ENCODE data around the gene CYSTM1. TPM values are rescaled to one million over a fixed set of nuclear protein-coding genes. Genes with fewer than 3 reads are reported as not detected.

Gene CYSTM1
- polyA plus RNA-seq, 2 donors = 6.7 to 13.4 TPM

- no peaks in the 10 kb centered on the region for H3K4me1 ChIP-seq (ENCODE audit: control insufficient read depth in 2 of 2, insufficient read depth in 2 of 2, low read length in 1 of 2)
- H3K9me3 ChIP-seq (ENCODE audit: control insufficient read depth in 2 of 2, insufficient read depth in 1 of 2, low read depth in 1 of 2, low read length in 1 of 2) = no peaks in the 10 kb centered on the region
- no peaks in the 10 kb centered on the region for H3K36me3 ChIP-seq (ENCODE audit: control insufficient read depth in 2 of 2, insufficient read depth in 2 of 2, low read length in 1 of 2)
- H3K27ac ChIP-seq (ENCODE audit: low read depth in 2 of 2, low read length in 1 of 2) = no peak overlapping the region
- H3K27me3 ChIP-seq (ENCODE audit: control insufficient read depth in 1 of 2, insufficient read depth in 2 of 2, low read length in 2 of 2) = no peaks in the 10 kb centered on the region
- 56 to 81% methylated on average over 3 of the region's 3 CpGs for whole genome bisulfite sequencing, 2 donors
- no peak overlapping the region for H3K4me3 ChIP-seq (ENCODE audit: low read depth in 1 of 2, low read length in 2 of 2)
Observed at GRCh38 chr5:140267201-140267540, 92.2 kb downstream of the CYSTM1 start.

DNA sequence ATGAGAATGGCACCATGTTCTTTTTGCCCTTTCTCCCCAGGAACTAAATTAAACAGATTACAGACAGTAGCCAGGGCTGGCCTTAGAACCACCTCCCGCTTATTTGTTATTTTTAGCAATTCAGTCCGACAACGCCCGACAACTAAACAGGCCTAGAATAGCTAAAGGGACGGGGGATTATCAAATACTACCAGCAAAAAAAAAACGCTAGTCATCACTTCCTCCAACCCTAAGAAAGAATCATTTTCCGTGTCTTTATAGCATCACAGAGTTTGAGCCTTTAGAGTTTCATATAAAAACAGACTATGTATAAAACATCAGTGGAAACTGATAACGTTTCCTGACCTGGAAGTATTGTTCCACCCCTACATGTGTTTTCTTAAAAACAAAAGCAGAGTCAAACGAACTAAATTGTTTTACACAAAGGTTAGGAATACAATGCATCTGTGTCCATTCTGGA is 92.6 kb downstream of the CYSTM1 start:
- whole genome bisulfite sequencing, 2 donors = 57 to 59% methylated on average over 9 of the region's 9 CpGs
- no peaks in the 10 kb centered on the region for H3K36me3 ChIP-seq (ENCODE audit: control insufficient read depth in 2 of 2, insufficient read depth in 2 of 2, low read length in 1 of 2)
- H3K9me3 ChIP-seq (ENCODE audit: control insufficient read depth in 2 of 2, insufficient read depth in 1 of 2, low read depth in 1 of 2, low read length in 1 of 2) = no peaks in the 10 kb centered on the region
- no peaks in the 10 kb centered on the region for H3K4me1 ChIP-seq (ENCODE audit: control insufficient read depth in 2 of 2, insufficient read depth in 2 of 2, low read length in 1 of 2)
- H3K27me3 ChIP-seq (ENCODE audit: control insufficient read depth in 1 of 2, insufficient read depth in 2 of 2, low read length in 2 of 2) = no peaks in the 10 kb centered on the region
- no peak overlapping the region for H3K4me3 ChIP-seq (ENCODE audit: low read depth in 1 of 2, low read length in 2 of 2)
- H3K27ac ChIP-seq (ENCODE audit: low read depth in 2 of 2, low read length in 1 of 2) = no peak overlapping the region

DNA sequence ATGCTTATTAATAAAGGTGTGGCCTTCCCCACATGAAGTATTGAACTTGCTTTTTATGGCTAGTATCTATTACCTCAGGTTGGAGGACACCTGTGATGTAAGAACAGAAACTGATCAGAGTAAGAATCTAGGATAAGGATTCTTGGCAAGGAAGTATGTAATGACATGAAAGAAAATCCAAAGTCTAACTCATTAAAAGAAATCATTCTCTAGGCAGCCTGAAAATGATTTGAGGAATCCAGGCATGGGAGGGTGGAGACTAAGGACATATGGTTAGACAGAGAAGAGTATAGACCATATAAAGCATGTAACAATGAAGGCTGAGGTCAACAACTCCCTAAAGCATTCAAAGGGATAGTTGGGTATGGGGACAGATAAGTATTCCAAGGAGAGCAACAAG is 95.0 kb downstream of the CYSTM1 start:
- no peak overlapping the region for H3K4me3 ChIP-seq (ENCODE audit: low read depth in 1 of 2, low read length in 2 of 2)
- no peaks in the 10 kb centered on the region for H3K27me3 ChIP-seq (ENCODE audit: control insufficient read depth in 1 of 2, insufficient read depth in 2 of 2, low read length in 2 of 2)
- H3K36me3 ChIP-seq (ENCODE audit: control insufficient read depth in 2 of 2, insufficient read depth in 2 of 2, low read length in 1 of 2) = no peaks in the 10 kb centered on the region
- no peaks in the 10 kb centered on the region for H3K9me3 ChIP-seq (ENCODE audit: control insufficient read depth in 2 of 2, insufficient read depth in 1 of 2, low read depth in 1 of 2, low read length in 1 of 2)
- no peak overlapping the region for H3K27ac ChIP-seq (ENCODE audit: low read depth in 2 of 2, low read length in 1 of 2)
- no peaks in the 10 kb centered on the region for H3K4me1 ChIP-seq (ENCODE audit: control insufficient read depth in 2 of 2, insufficient read depth in 2 of 2, low read length in 1 of 2)

- H3K9me3 ChIP-seq (ENCODE audit: control insufficient read depth in 2 of 2, insufficient read depth in 1 of 2, low read depth in 1 of 2, low read length in 1 of 2) = no peaks in the 10 kb centered on the region
- H3K4me3 ChIP-seq (ENCODE audit: low read depth in 1 of 2, low read length in 2 of 2) = no peak overlapping the region
- no peak overlapping the region for H3K27ac ChIP-seq (ENCODE audit: low read depth in 2 of 2, low read length in 1 of 2)
- WGBS, 2 donors = 77 to 81% methylated on average over 6 of the region's 6 CpGs
- no peaks in the 10 kb centered on the region for H3K4me1 ChIP-seq (ENCODE audit: control insufficient read depth in 2 of 2, insufficient read depth in 2 of 2, low read length in 1 of 2)
- H3K27me3 ChIP-seq (ENCODE audit: control insufficient read depth in 1 of 2, insufficient read depth in 2 of 2, low read length in 2 of 2) = no peaks in the 10 kb centered on the region
- no peaks in the 10 kb centered on the region for H3K36me3 ChIP-seq (ENCODE audit: control insufficient read depth in 2 of 2, insufficient read depth in 2 of 2, low read length in 1 of 2)
Observed at GRCh38 chr5:140273401-140273877, 98.5 kb downstream of the CYSTM1 start.

GRCh38 chr5:140275837-140276236 is 100.8 kb downstream of the CYSTM1 start:
- no peak overlapping the region for H3K4me3 ChIP-seq (ENCODE audit: low read depth in 1 of 2, low read length in 2 of 2)
- no peaks in the 10 kb centered on the region for H3K9me3 ChIP-seq (ENCODE audit: control insufficient read depth in 2 of 2, insufficient read depth in 1 of 2, low read depth in 1 of 2, low read length in 1 of 2)
- no peak overlapping the region for H3K27ac ChIP-seq (ENCODE audit: low read depth in 2 of 2, low read length in 1 of 2)
- no peaks in the 10 kb centered on the region for H3K36me3 ChIP-seq (ENCODE audit: control insufficient read depth in 2 of 2, insufficient read depth in 2 of 2, low read length in 1 of 2)
- no peaks in the 10 kb centered on the region for H3K27me3 ChIP-seq (ENCODE audit: control insufficient read depth in 1 of 2, insufficient read depth in 2 of 2, low read length in 2 of 2)
- H3K4me1 ChIP-seq (ENCODE audit: control insufficient read depth in 2 of 2, insufficient read depth in 2 of 2, low read length in 1 of 2) = no peaks in the 10 kb centered on the region

GRCh38 chr5:140282266-140282665 is 107.3 kb downstream of the CYSTM1 start:
- Histone ChIP-seq H3K4me3 (ENCODE audit: low read depth in 1 of 2, low read length in 2 of 2) (no peak overlapping the region), H3K27ac (ENCODE audit: low read depth in 2 of 2, low read length in 1 of 2) (no peak overlapping the region), H3K9me3 (ENCODE audit: control insufficient read depth in 2 of 2, insufficient read depth in 1 of 2, low read depth in 1 of 2, low read length in 1 of 2) (no peaks in the 10 kb centered on the region), H3K4me1 (ENCODE audit: control insufficient read depth in 2 of 2, insufficient read depth in 2 of 2, low read length in 1 of 2) (no peaks in the 10 kb centered on the region), H3K36me3 (ENCODE audit: control insufficient read depth in 2 of 2, insufficient read depth in 2 of 2, low read length in 1 of 2) (no peaks in the 10 kb centered on the region), H3K27me3 (ENCODE audit: control insufficient read depth in 1 of 2, insufficient read depth in 2 of 2, low read length in 2 of 2) (no peaks in the 10 kb centered on the region)
- 94 to 99% methylated on average over 2 of the region's 2 CpGs for WGBS, 2 donors

DNA sequence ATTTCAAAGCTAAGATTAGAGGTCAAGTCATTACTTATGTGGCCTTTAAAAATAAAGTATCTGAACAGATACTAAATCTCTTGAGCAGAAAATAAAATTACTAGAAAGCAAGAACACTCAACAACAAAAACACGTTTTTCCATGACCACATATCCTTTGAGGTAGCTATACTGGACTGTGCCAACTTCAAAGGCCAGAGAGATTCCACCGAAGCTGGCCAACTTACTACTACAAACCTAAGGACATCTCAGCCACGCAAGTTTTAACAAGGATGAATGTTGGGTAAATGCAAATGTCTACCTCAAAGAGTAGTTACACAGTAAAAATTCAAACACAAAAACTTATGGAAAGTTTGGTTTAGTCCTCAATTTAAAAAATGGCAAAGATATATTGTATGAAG is 109.0 kb downstream of the CYSTM1 start:
- WGBS, 2 donors = 86 to 88% methylated on average over 3 of the region's 3 CpGs
- H3K27me3 ChIP-seq (ENCODE audit: control insufficient read depth in 1 of 2, insufficient read depth in 2 of 2, low read length in 2 of 2) = no peaks in the 10 kb centered on the region
- H3K36me3 ChIP-seq (ENCODE audit: control insufficient read depth in 2 of 2, insufficient read depth in 2 of 2, low read length in 1 of 2) = no peaks in the 10 kb centered on the region
- H3K4me3 ChIP-seq (ENCODE audit: low read depth in 1 of 2, low read length in 2 of 2) = no peak overlapping the region
- no peak overlapping the region for H3K27ac ChIP-seq (ENCODE audit: low read depth in 2 of 2, low read length in 1 of 2)
- H3K9me3 ChIP-seq (ENCODE audit: control insufficient read depth in 2 of 2, insufficient read depth in 1 of 2, low read depth in 1 of 2, low read length in 1 of 2) = no peaks in the 10 kb centered on the region
- H3K4me1 ChIP-seq (ENCODE audit: control insufficient read depth in 2 of 2, insufficient read depth in 2 of 2, low read length in 1 of 2) = no peaks in the 10 kb centered on the region

GRCh38 chr5:140286424-140286823 is 111.4 kb downstream of the CYSTM1 start:
- Histone ChIP-seq H3K27me3 (ENCODE audit: control insufficient read depth in 1 of 2, insufficient read depth in 2 of 2, low read length in 2 of 2) (no peaks in the 10 kb centered on the region), H3K4me3 (ENCODE audit: low read depth in 1 of 2, low read length in 2 of 2) (no peak overlapping the region), H3K27ac (ENCODE audit: low read depth in 2 of 2, low read length in 1 of 2) (no peak overlapping the region), H3K36me3 (ENCODE audit: control insufficient read depth in 2 of 2, insufficient read depth in 2 of 2, low read length in 1 of 2) (no peaks in the 10 kb centered on the region), H3K4me1 (ENCODE audit: control insufficient read depth in 2 of 2, insufficient read depth in 2 of 2, low read length in 1 of 2) (no peaks in the 10 kb centered on the region), H3K9me3 (ENCODE audit: control insufficient read depth in 2 of 2, insufficient read depth in 1 of 2, low read depth in 1 of 2, low read length in 1 of 2) (no peaks in the 10 kb centered on the region)
- 87 to 94% methylated on average over 5 of the region's 5 CpGs for WGBS, 2 donors

DNA sequence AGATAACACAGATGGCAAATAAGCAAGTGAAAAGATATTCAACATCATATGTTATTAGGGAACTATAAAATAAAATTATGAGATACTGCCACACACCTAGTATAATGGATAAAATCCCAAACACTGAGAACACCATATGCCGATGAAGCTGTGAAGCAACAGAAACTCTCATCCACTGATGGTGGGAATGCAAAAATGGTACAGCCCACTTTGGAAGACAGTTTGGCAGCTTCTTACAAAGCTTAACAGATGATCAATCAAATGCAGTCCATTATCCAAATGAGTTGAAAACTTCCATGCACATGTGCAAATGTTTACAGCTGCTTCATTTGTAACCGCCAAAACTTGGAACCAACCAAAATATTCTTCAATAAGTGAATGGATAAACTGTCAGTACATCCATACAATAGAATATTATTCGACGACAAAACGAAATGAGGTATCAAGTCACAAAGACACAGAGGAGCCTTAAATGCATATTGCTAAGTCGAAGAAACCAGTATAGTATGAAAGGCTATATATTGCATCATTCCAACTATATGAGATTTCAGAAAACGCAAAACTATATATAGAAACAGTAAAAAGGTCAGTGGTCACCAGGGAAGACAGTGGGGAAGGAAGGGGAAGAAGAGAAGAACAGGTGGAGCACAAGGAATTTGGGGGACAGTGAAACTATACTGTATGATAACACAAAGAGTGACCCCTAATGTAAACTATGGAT is 113.0 kb downstream of the CYSTM1 start:
- H3K9me3 ChIP-seq (ENCODE audit: control insufficient read depth in 2 of 2, insufficient read depth in 1 of 2, low read depth in 1 of 2, low read length in 1 of 2) = no peaks in the 10 kb centered on the region
- no peak overlapping the region for H3K4me3 ChIP-seq (ENCODE audit: low read depth in 1 of 2, low read length in 2 of 2)
- no peaks in the 10 kb centered on the region for H3K4me1 ChIP-seq (ENCODE audit: control insufficient read depth in 2 of 2, insufficient read depth in 2 of 2, low read length in 1 of 2)
- WGBS, 2 donors = 79% methylated on average over 7 of the region's 7 CpGs
- no peaks in the 10 kb centered on the region for H3K27me3 ChIP-seq (ENCODE audit: control insufficient read depth in 1 of 2, insufficient read depth in 2 of 2, low read length in 2 of 2)
- H3K27ac ChIP-seq (ENCODE audit: low read depth in 2 of 2, low read length in 1 of 2) = no peak overlapping the region
- H3K36me3 ChIP-seq (ENCODE audit: control insufficient read depth in 2 of 2, insufficient read depth in 2 of 2, low read length in 1 of 2) = no peaks in the 10 kb centered on the region

Data from esophagus (tissue), 2 donors.